Measurements from ENCODE around the gene APOBEC3B. TPM values are rescaled to one million over a fixed set of nuclear protein-coding genes. Genes with fewer than 3 reads are reported as not detected.

The APOBEC3B gene
- total and polyA plus RNA-seq, 9 of the 15 experiments (the other 6 are each of a cell fraction or from before 2014, with no cell fraction given): 5.9 to 166 (median 43.2) TPM

DNA sequence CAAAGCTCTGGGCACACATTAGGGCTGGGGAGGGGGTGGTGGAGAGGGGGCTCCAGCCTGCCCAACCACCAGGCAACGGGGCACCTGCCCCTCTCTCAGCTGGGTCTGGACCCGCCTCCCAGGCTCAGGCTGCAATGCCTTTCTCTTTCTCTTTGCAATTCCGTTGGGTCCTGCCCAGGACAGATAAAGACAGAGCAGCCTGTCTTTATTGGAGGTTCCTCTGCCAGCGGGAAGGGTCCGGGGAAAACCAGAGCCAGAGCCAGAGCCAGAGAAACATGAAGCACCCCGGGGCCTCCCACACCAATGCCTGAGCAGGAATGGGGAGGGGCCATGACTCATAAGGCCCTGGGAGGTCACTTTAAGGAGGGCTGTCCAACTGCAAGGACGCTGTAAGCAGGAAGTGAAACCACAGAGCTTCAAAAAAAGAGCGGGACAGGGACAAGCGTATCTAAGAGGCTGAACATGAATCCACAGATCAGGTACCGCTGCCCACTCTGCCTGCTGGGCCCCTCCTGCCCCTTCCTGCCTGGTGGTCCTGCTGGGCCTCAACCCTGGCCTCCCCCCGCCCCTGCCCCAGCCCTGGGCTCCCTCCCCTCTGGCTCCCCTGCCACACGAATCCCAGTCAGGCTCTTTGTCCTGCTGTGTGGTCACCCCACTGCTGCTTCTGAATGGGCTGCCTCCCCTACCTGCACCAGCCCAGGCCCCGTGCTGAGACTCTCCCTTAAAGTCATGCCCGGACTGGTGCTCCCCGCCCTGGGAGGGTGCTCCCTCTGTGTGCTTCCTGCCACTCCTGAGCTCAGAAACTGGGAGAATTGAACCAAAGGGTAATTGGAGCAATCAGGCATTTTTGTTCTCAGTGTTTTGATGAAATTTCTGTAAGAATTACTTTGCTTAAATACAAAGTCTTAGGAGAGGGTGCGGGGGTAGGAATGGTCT lies at the start of gene APOBEC3B (continued):
- TF ChIP-seq E2F6 (IDR thresholded peaks at IDR 0.05; ENCODE audit: borderline replicate concordance in 1 of 2, extremely low read depth in 1 of 2, insufficient read depth in 1 of 2, insufficient read length in 1 of 2, low read depth in 1 of 2, low read length in 1 of 2, poor library complexity in 1 of 2, severe bottlenecking in 1 of 2) (peak; percentile 90 to 91), ZNF764 (CRISPR knock-in tag; IDR thresholded peaks at IDR 0.05; ENCODE audit: low read depth) (no peak), SLC30A9 (CRISPR knock-in tag; IDR thresholded peaks at IDR 0.05) (no peak), HEY1 (CRISPR knock-in tag; IDR thresholded peaks at IDR 0.05; ENCODE audit: borderline replicate concordance) (no peak), CHD2 (IDR thresholded peaks at IDR 0.05; ENCODE audit: low read depth, low read length) (no peak), NFIC (IDR thresholded peaks at IDR 0.05) (0 out of 2 replicates have a peak, but pooled peaks have one; percentile 15), PCBP2 (IDR thresholded peaks at IDR 0.05; ENCODE audit: low read depth, low read length, poor library complexity, severe bottlenecking) (no peak), SMAD1 (IDR thresholded peaks at IDR 0.05; ENCODE audit: low read depth, low read length, partially characterized antibody) (no peak), ELK1 (CRISPR knock-in tag; IDR thresholded peaks at IDR 0.05) (no peak), ZNF512 (tag; IDR thresholded peaks at IDR 0.05) (no peak), ETS1 (conservative IDR thresholded peaks at IDR 0.05; ENCODE audit: control insufficient read depth, low read depth, low read length) (no peak), JUND (IDR thresholded peaks at IDR 0.05; ENCODE audit: borderline replicate concordance, low read depth, low read length) (peak; percentile 95), JUND (tag; IDR thresholded peaks at IDR 0.05; ENCODE audit: borderline replicate concordance, low read depth, low read length) (peak; percentile 93; the same call in 2 of the 3 replicates), TBL1XR1 (IDR thresholded peaks at IDR 0.05; ENCODE audit: low read length in 2 of 2) (no peak), TCFL5 (CRISPR knock-in tag; conservative IDR thresholded peaks at IDR 0.05) (no peak)
- TF ChIP-seq, protein P1, sequence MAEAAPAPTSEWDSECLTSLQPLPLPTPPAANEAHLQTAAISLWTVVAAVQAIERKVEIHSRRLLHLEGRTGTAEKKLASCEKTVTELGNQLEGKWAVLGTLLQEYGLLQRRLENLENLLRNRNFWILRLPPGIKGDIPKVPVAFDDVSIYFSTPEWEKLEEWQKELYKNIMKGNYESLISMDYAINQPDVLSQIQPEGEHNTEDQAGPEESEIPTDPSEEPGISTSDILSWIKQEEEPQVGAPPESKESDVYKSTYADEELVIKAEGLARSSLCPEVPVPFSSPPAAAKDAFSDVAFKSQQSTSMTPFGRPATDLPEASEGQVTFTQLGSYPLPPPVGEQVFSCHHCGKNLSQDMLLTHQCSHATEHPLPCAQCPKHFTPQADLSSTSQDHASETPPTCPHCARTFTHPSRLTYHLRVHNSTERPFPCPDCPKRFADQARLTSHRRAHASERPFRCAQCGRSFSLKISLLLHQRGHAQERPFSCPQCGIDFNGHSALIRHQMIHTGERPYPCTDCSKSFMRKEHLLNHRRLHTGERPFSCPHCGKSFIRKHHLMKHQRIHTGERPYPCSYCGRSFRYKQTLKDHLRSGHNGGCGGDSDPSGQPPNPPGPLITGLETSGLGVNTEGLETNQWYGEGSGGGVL (CRISPR knock-in tag; IDR thresholded peaks at IDR 0.05): no peak
- TF ChIP-seq, protein P2, sequence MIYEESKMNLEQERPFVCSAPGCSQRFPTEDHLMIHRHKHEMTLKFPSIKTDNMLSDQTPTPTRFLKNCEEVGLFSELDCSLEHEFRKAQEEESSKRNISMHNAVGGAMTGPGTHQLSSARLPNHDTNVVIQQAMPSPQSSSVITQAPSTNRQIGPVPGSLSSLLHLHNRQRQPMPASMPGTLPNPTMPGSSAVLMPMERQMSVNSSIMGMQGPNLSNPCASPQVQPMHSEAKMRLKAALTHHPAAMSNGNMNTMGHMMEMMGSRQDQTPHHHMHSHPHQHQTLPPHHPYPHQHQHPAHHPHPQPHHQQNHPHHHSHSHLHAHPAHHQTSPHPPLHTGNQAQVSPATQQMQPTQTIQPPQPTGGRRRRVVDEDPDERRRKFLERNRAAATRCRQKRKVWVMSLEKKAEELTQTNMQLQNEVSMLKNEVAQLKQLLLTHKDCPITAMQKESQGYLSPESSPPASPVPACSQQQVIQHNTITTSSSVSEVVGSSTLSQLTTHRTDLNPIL (CRISPR knock-in tag; IDR thresholded peaks at IDR 0.05): no peak

Data from K562 (cell line).